SK-N-SH (cell line): ENCODE measurements around the gene LDHAL6A. TPM values are rescaled to one million over a fixed set of nuclear protein-coding genes. Genes with fewer than 3 reads are reported as not detected.

Experiments used
- CTCF ChIA-PET: fragments of 300-600, 350-600 bp; formaldehyde crosslinking; extraction: SDS; loops from one replicate; lab custom pipeline; 2021; lab: Yijun Ruan, JAX
- POLR2A ChIA-PET: fragments of 350-600 bp; sonication (Branson Sonifier 250); formaldehyde crosslinking; extraction: SDS; loops from one replicate; lab custom pipeline; 2020; ENCODE audit warnings: antibody characterized with exemption, inconsistent platforms; lab: Yijun Ruan, JAX
- DNase-seq: peaks from one replicate; pipeline ENCODE4 v3.0.0; 2012
- H2AFZ ChIP-seq: fragments of 200-600 bp; sonication (generic); 2 replicates; pipeline ENCODE4 v1.8.1; 2016; ENCODE audit warnings: antibody characterized with exemption, mild to moderate bottlenecking, low read depth
- H3F3A ChIP-seq: fragments of 200-600 bp; sonication (generic); replicated peaks from 2 replicates; pipeline ENCODE3; 2016; ENCODE audit warnings: antibody characterized with exemption, mild to moderate bottlenecking; ENCODE audit not compliant: insufficient read depth
- H3K27ac ChIP-seq, 2 experiments: fragments of 200-500 bp in 1 of 2; fragments of 200-600 bp in 1 of 2; sonication (Bioruptor generic) in 1 of 2; sonication (generic), shearing (Covaris generic) in 1 of 2; 2 replicates each; pipeline versions ENCODE4 v1.5.1 to v1.6.1; 2014 to 2016; ENCODE audit warnings: low read depth in 2 of 2, inconsistent platforms in 1 of 2, low read length in 1 of 2, mild to moderate bottlenecking in 1 of 2, mixed read lengths in 1 of 2
- H3K27me3 ChIP-seq: fragments of 200-600 bp; sonication (generic), shearing (Covaris generic); 2 replicates; pipeline ENCODE4 v1.6.1; 2016; ENCODE audit warnings: mixed run types; ENCODE audit not compliant: insufficient read depth
- H3K36me3 ChIP-seq, 2 experiments: fragments of 200-500 bp in 1 of 2; fragments of 200-600 bp in 1 of 2; sonication (Bioruptor generic) in 1 of 2; sonication (generic) in 1 of 2; replicated peaks in 1 of 2; 2 replicates each; pipeline versions ENCODE3 to v1.5.1; 2014 to 2016; ENCODE audit warnings: low read length in 1 of 2, mild to moderate bottlenecking in 1 of 2; ENCODE audit not compliant: insufficient read depth in 2 of 2, control insufficient read depth in 1 of 2
- H3K4me1 ChIP-seq, 2 experiments: fragments of 200-500 bp in 1 of 2; fragments of 200-600 bp in 1 of 2; sonication (Bioruptor generic) in 1 of 2; sonication (generic), shearing (Covaris generic) in 1 of 2; 2 replicates each; pipeline versions ENCODE4 v1.5.1 to v1.6.1; 2014 to 2016; ENCODE audit warnings: low read depth in 1 of 2, low read length in 1 of 2, mixed run types in 1 of 2; ENCODE audit not compliant: insufficient read depth in 2 of 2, control insufficient read depth in 1 of 2
- H3K4me2 ChIP-seq: fragments of 200-600 bp; sonication (generic), shearing (Covaris generic); 2 replicates; pipeline ENCODE4 v1.6.1; 2017; ENCODE audit warnings: mixed run types
- H3K4me3 ChIP-seq, 2 experiments: fragments of 200-500 bp in 1 of 2; fragments of 200-600 bp in 1 of 2; sonication (Bioruptor generic) in 1 of 2; sonication (generic), shearing (Covaris generic) in 1 of 2; 2 replicates each; pipeline versions ENCODE4 v1.5.1 to v1.8.1; 2014 to 2016; ENCODE audit warnings: low read depth in 2 of 2, inconsistent platforms in 1 of 2, low read length in 1 of 2, mild to moderate bottlenecking in 1 of 2, mixed read lengths in 1 of 2, moderate library complexity in 1 of 2
- H3K79me2 ChIP-seq: fragments of 200-600 bp; sonication (generic); 2 replicates; pipeline ENCODE4 v1.8.1; 2017; ENCODE audit warnings: mild to moderate bottlenecking; ENCODE audit not compliant: insufficient read depth
- H3K9ac ChIP-seq: fragments of 200-600 bp; sonication (generic); 2 replicates; pipeline ENCODE4 v1.6.1; 2017; ENCODE audit warnings: mixed run types
- H3K9me2 ChIP-seq: fragments of 200-600 bp; sonication (generic); 2 replicates; pipeline ENCODE4 v1.6.1; 2017; ENCODE audit warnings: mixed run types
- H3K9me3 ChIP-seq: fragments of 200-600 bp; sonication (generic); 2 replicates; pipeline ENCODE4 v1.6.1; 2017; ENCODE audit warnings: mixed run types, mild to moderate bottlenecking, moderate library complexity
- H4K20me1 ChIP-seq: fragments of 200-600 bp; sonication (generic); 2 replicates; pipeline ENCODE4 v1.6.1; 2017; ENCODE audit warnings: mild to moderate bottlenecking, mixed run types; ENCODE audit not compliant: insufficient read depth
- CTCF ChIP-seq: fragments of 200-600 bp; sonication (generic); IDR thresholded peaks from 2 replicates; pipeline ENCODE4 v1.6.1; 2017; ENCODE audit warnings: antibody characterized with exemption, mild to moderate bottlenecking, moderate library complexity
- GABPA ChIP-seq: IDR thresholded peaks from 2 replicates; pipeline ENCODE4 v1.4.0; 2012; ENCODE audit warnings: low read depth, mild to moderate bottlenecking
- MAX ChIP-seq: IDR thresholded peaks from 2 replicates; pipeline ENCODE4 v1.4.0; 2012; ENCODE audit warnings: low read depth
- POLR2AphosphoS5 ChIP-seq: IDR thresholded peaks from 2 replicates; pipeline ENCODE4 v1.6.1; 2012; ENCODE audit warnings: low read depth, low read length
- RAD21 ChIP-seq: IDR thresholded peaks from 2 replicates; pipeline ENCODE4 v1.6.1; 2012; ENCODE audit warnings: mild to moderate bottlenecking, low read length
- REST ChIP-seq: IDR thresholded peaks from 2 replicates; pipeline ENCODE4 v1.6.1; 2012; ENCODE audit warnings: mild to moderate bottlenecking, low read depth, low read length, moderate library complexity
- SIN3A ChIP-seq: IDR thresholded peaks from 2 replicates; pipeline ENCODE4 v1.6.1; 2012; ENCODE audit warnings: low read depth, mild to moderate bottlenecking, low read length, moderate library complexity, borderline replicate concordance
- USF1 ChIP-seq: IDR thresholded peaks from 2 replicates; pipeline ENCODE4 v1.4.0; 2012; ENCODE audit warnings: low read depth, borderline replicate concordance
- USF2 ChIP-seq: fragments of 150-350 bp; IDR thresholded peaks from 2 replicates; pipeline ENCODE4 v1.6.1; 2017; ENCODE audit warnings: antibody characterized with exemption, low read length, low read depth, borderline replicate concordance
- ZBTB33 ChIP-seq: IDR thresholded peaks from 2 replicates; pipeline ENCODE4 v1.4.0; 2012; ENCODE audit warnings: low read depth, borderline replicate concordance
- WGBS: methylation state at CpG from one replicate; pipeline ENCODE4 v1.1.6; 2017; ENCODE audit warnings: low lambda C conversion rate; 5-methylcytosine and 5-hydroxymethylcytosine counted together
- polyA plus RNA-seq, 3 experiments: library from polyadenylated mRNA; depleted of rRNA; stranded (reverse); fragments of >200 nt; gene quantifications; 2 replicates each; pipeline ENCODE4 v1.2.3, GENCODE V29; 2012

Gene LDHAL6A
- polyA plus RNA-seq, 1 of the 3 experiments (the other 2 are of a cell fraction): not detected

- no peak for TF ChIP-seq USF1
- TF ChIP-seq CTCF: no peak
- TF ChIP-seq GABPA: no peak
- no peak for TF ChIP-seq ZBTB33
- TF ChIP-seq SIN3A: no peak
- TF ChIP-seq USF2: no peak
- TF ChIP-seq RAD21: no peak
Measured at GRCh38 chr11:18420067-18420466, 35.6 kb upstream of the LDHAL6A start (continued).

GRCh38 chr11:18427240-18427639 lies 28.4 kb upstream of the LDHAL6A start:
- Histone ChIP-seq H3K27me3 (no peaks in the 10 kb centered on the region), H4K20me1 (no peaks in the 10 kb centered on the region), H3K27ac (no peak overlapping the region), H3K9me3 (no peaks in the 10 kb centered on the region), H3K4me1 (no peaks in the 10 kb centered on the region), H3K4me2 (no peak overlapping the region), H3K79me2 (no peaks in the 10 kb centered on the region), H3K36me3 (no peaks in the 10 kb centered on the region), H3K4me3 (no peak overlapping the region), H3K9ac (no peak overlapping the region), H2AFZ (no peak overlapping the region), H3K9me2 (no peaks in the 10 kb centered on the region), H3F3A (no peaks in the 10 kb centered on the region)
- ChIA-PET POLR2A (no interaction called here), CTCF (interaction anchor here (0.7 kb wide), 1 partner anchor 1036 kb away, joined by 4 read pairs; no protein-coding TSS in a partner anchor)
- no peak for DNase-seq
- TF ChIP-seq REST (no peak), POLR2AphosphoS5 (no peak), GABPA (no peak), MAX (no peak)
- 64% methylated on average over 4 of the region's 4 CpGs for WGBS
